ENCODE measurements around the gene ABITRAM. TPM values are rescaled to one million over a fixed set of nuclear protein-coding genes. Genes with fewer than 3 reads are reported as not detected.

Gene ABITRAM
- total and polyA plus RNA-seq, 2 of the 13 experiments (the other 11 are each of a cell fraction or from before 2014, with no cell fraction given): 10.2 to 21.6 TPM

GRCh38 chr9:108934323-108934893 is at the start of gene ABITRAM (continued):
- TF ChIP-seq MAZ (IDR thresholded peaks at IDR 0.05; ENCODE audit: borderline replicate concordance, low read depth, low read length) (peak; percentile 62), MAZ (CRISPR knock-in tag; IDR thresholded peaks at IDR 0.05; ENCODE audit: low read depth) (peak; percentile 61), HBP1 (CRISPR knock-in tag; IDR thresholded peaks at IDR 0.05; ENCODE audit: low read depth) (peak; percentile 61; the same call in 1 of the 2 replicates), ATF2 (CRISPR knock-in tag; IDR thresholded peaks at IDR 0.05) (0 out of 2 replicates have a peak, but pooled peaks have one; percentile 7), HDAC2 (CRISPR knock-in tag; IDR thresholded peaks at IDR 0.05) (peak; percentile 40), THAP11 (CRISPR knock-in tag; IDR thresholded peaks at IDR 0.05) (peak; percentile 77), HINFP (CRISPR knock-in tag; IDR thresholded peaks at IDR 0.05; ENCODE audit: low read depth) (no peak; the same call in 1 of the 2 replicates), ZFYVE20 (CRISPR knock-in tag; IDR thresholded peaks at IDR 0.05; ENCODE audit: borderline replicate concordance, low read depth) (no peak), MNT (IDR thresholded peaks at IDR 0.05) (peak; percentile 58), ZNF598 (CRISPR knock-in tag; IDR thresholded peaks at IDR 0.05; ENCODE audit: borderline replicate concordance) (0 out of 2 replicates have a peak, but pooled peaks have one; percentile 21), SP2 (CRISPR knock-in tag; IDR thresholded peaks at IDR 0.05) (peak; percentile 64), RFX1 (IDR thresholded peaks at IDR 0.05) (peak; percentile 93), ZMYM4 (CRISPR knock-in tag; IDR thresholded peaks at IDR 0.05) (peak; percentile 57), NR2F2 (IDR thresholded peaks at IDR 0.05; ENCODE audit: borderline replicate concordance, low read depth) (no peak), KAT8 (CRISPR knock-in tag; IDR thresholded peaks at IDR 0.05) (0 out of 2 replicates have a peak, but pooled peaks have one; percentile 68), CREB3 (CRISPR knock-in tag; IDR thresholded peaks at IDR 0.05) (0 out of 2 replicates have a peak, but pooled peaks have one; percentile 11), HMG20B (CRISPR knock-in tag; conservative IDR thresholded peaks at IDR 0.05) (0 out of 2 replicates have a peak, but pooled peaks have one; percentile 12), ZNF230 (CRISPR knock-in tag; IDR thresholded peaks at IDR 0.05) (no peak), JUND (CRISPR knock-in tag; IDR thresholded peaks at IDR 0.05) (no peak), GABPB1 (CRISPR knock-in tag; IDR thresholded peaks at IDR 0.05) (peak; percentile 94), ZSCAN30 (CRISPR knock-in tag; IDR thresholded peaks at IDR 0.05) (no peak), SAP130 (CRISPR knock-in tag; IDR thresholded peaks at IDR 0.05; ENCODE audit: low read depth) (peak; percentile 88), KLF12 (CRISPR knock-in tag; IDR thresholded peaks at IDR 0.05; ENCODE audit: borderline replicate concordance) (0 out of 2 replicates have a peak, but pooled peaks have one; percentile 20), NRL (CRISPR knock-in tag; IDR thresholded peaks at IDR 0.05; ENCODE audit: borderline replicate concordance) (no peak)
